Gastroesophageal sphincter (tissue), 4 donors: Measurements from ENCODE around the gene MEN1. TPM values are rescaled to one million over a fixed set of nuclear protein-coding genes. Genes with fewer than 3 reads are reported as not detected.
"Not testable (repeated sequence)": the region's sequence is repeated elsewhere in the genome, so short reads cannot be mapped to it uniquely, and the experiment has no call there.

ENCODE experiments used
- ATAC-seq: fragments of 150-250 bp; one replicate; pipeline ENCODE4 v1.9.1; 2016; ENCODE audit warnings: mild to moderate bottlenecking, moderate library complexity
- H3K27ac ChIP-seq, 4 donors: fragments of 200-600 bp; sonication (generic) in 3 of 4; 1 replicate in 3 of 4; 2 replicates in 1 of 4; pipeline ENCODE4 v1.5.1; 2016 to 2019
- H3K27me3 ChIP-seq: fragments of 200-600 bp; sonication (generic); one replicate; pipeline ENCODE4 v1.5.1; 2019
- H3K36me3 ChIP-seq, 2 donors: fragments of 200-600 bp; sonication (generic); one replicate each; pipeline ENCODE4 v1.5.1; 2019; ENCODE audit warnings: control low read depth in 1 of 2
- H3K4me1 ChIP-seq, 3 donors: fragments of 200-600 bp; sonication (generic); 1 replicate in 2 of 3; 2 replicates in 1 of 3; pipeline ENCODE4 v1.5.1; 2016 to 2019; ENCODE audit warnings: control low read depth in 2 of 3
- H3K4me3 ChIP-seq, 2 donors: fragments of 200-600 bp; sonication (generic); one replicate each; pipeline ENCODE4 v1.5.1; 2019; ENCODE audit warnings: mild to moderate bottlenecking in 1 of 2, moderate library complexity in 1 of 2
- H3K9me3 ChIP-seq, 3 donors: fragments of 200-600 bp; sonication (generic); one replicate each; pipeline ENCODE4 v1.5.1; 2017 to 2019; ENCODE audit warnings: control low read depth in 2 of 3
- EP300 ChIP-seq: sonication (generic); formaldehyde crosslinking; IDR thresholded peaks from one replicate; pipeline ENCODE4 v1.6.1; 2017; ENCODE audit warnings: antibody characterized with exemption, mild to moderate bottlenecking
- POLR2A ChIP-seq, 2 donors: fragments of 450-650 bp; IDR thresholded peaks; one replicate each; pipeline ENCODE4 v1.6.1; 2017; ENCODE audit warnings: antibody characterized with exemption in 2 of 2, mild to moderate bottlenecking in 2 of 2, moderate library complexity in 1 of 2
- POLR2AphosphoS5 ChIP-seq: sonication (generic); formaldehyde crosslinking; IDR thresholded peaks from one replicate; pipeline ENCODE4 v1.6.1; 2017; ENCODE audit warnings: antibody characterized with exemption
- WGBS, 2 donors: methylation state at CpG; one replicate each; pipeline ENCODE4 v1.1.5; 2018; ENCODE audit warnings: low coverage in 1 of 2; 5-methylcytosine and 5-hydroxymethylcytosine counted together
- total RNA-seq, 4 donors: library from RNA; depleted of rRNA; stranded (reverse); fragments of >200 nt; gene quantifications; one replicate each; pipeline ENCODE4 v1.1.0, GENCODE V29; 2016
- TF ChIP-seq, protein P1 (sequence below), 4 experiments: fragments of 200-600 bp in 2 of 4; fragments of 450-650 bp in 2 of 4; sonication (generic) in 1 of 4; IDR thresholded peaks; one replicate each; pipeline ENCODE4 v1.5.1; 2017 to 2019; ENCODE audit warnings: antibody characterized with exemption in 4 of 4, mild to moderate bottlenecking in 2 of 4, moderate library complexity in 2 of 4

Gene MEN1
- total RNA-seq, 4 donors from 2014 or later, result 7.1 to 20.9 (median 11.6) TPM

GRCh38 chr11:64849598-64850356 is 39.4 kb upstream of the MEN1 start:
- ATAC-seq, result no peak
- TF ChIP-seq EP300 (no peak), POLR2AphosphoS5 (peak; percentile 5)
- TF ChIP-seq, protein P1, sequence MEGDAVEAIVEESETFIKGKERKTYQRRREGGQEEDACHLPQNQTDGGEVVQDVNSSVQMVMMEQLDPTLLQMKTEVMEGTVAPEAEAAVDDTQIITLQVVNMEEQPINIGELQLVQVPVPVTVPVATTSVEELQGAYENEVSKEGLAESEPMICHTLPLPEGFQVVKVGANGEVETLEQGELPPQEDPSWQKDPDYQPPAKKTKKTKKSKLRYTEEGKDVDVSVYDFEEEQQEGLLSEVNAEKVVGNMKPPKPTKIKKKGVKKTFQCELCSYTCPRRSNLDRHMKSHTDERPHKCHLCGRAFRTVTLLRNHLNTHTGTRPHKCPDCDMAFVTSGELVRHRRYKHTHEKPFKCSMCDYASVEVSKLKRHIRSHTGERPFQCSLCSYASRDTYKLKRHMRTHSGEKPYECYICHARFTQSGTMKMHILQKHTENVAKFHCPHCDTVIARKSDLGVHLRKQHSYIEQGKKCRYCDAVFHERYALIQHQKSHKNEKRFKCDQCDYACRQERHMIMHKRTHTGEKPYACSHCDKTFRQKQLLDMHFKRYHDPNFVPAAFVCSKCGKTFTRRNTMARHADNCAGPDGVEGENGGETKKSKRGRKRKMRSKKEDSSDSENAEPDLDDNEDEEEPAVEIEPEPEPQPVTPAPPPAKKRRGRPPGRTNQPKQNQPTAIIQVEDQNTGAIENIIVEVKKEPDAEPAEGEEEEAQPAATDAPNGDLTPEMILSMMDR (IDR thresholded peaks at IDR 0.05), result peak in 1 of 4 experiments; percentile 17
- Histone ChIP-seq H3K4me1 (peaks cover 0 to 82% (median 45%) of the 10 kb centered on the region in 3 donors), H3K4me3 (no peak overlapping the region), H3K36me3 (peaks cover 0 to 28% of the 10 kb centered on the region in 2 donors), H3K27ac (peak overlapping the region in 3 of 4 donors; percentile 69 to 97 (median 97)), H3K27me3 (peaks cover 2% of the 10 kb centered on the region), H3K9me3 (no peaks in the 10 kb centered on the region)
- WGBS, 2 donors, result 77 to 79% methylated on average over 7 to 10 of the region's 19 CpGs

- H3K27me3 ChIP-seq, result peaks cover 6% of the 10 kb centered on the region
- ATAC-seq, result no peak
- H3K36me3 ChIP-seq, result peaks cover 0 to 21% of the 10 kb centered on the region in 2 donors
- H3K4me1 ChIP-seq, result peaks cover 0 to 82% (median 37%) of the 10 kb centered on the region in 3 donors
- 60% methylated on average over 1 of the region's 16 CpGs; no CpG with 5 or more reads in 1 of the 2 donors for WGBS, 2 donors
- H3K9me3 ChIP-seq, result no peaks in the 10 kb centered on the region
- TF ChIP-seq EP300 (no peak), POLR2A (IDR thresholded peaks at IDR 0.05) (no peak), POLR2AphosphoS5 (no peak)
- TF ChIP-seq, protein P1 (IDR thresholded peaks at IDR 0.05), result no peak
- H3K4me3 ChIP-seq, result no peak overlapping the region
- peak overlapping the region in 3 of 4 donors; percentile 69 to 97 (median 97) for H3K27ac ChIP-seq
Measured at GRCh38 chr11:64848826-64849597, 38.7 kb upstream of the MEN1 start.

DNA sequence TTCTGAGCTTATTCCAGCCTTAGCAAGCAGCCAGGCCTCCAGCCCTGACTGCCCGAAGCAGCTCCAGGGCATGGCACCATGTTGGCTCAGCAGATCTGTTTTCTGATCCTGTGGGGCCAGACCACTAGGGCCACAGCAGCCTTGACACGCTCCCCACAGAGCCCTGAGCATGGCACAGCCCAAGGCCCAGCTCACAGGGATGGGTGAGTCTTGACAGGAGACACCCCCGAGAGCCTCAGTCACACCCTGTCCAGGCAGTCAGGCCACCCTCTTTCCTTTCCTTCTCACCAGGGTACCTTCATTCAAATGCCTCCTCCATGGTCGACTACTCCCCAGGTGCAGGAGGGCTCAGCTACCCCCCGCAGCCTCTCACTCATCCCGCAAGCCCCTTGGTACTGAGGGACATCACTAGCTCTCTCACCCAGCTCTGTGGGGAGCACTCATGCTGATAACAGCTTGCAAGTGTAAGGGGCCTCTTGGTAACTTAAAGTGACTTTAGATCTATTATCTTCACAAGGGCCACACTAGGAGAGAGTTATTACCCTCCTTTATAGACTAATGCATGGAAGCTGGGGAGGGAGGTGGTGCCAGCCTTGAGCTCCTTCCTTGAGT is 38.0 kb upstream of the MEN1 start:
- no peak for ATAC-seq

DNA sequence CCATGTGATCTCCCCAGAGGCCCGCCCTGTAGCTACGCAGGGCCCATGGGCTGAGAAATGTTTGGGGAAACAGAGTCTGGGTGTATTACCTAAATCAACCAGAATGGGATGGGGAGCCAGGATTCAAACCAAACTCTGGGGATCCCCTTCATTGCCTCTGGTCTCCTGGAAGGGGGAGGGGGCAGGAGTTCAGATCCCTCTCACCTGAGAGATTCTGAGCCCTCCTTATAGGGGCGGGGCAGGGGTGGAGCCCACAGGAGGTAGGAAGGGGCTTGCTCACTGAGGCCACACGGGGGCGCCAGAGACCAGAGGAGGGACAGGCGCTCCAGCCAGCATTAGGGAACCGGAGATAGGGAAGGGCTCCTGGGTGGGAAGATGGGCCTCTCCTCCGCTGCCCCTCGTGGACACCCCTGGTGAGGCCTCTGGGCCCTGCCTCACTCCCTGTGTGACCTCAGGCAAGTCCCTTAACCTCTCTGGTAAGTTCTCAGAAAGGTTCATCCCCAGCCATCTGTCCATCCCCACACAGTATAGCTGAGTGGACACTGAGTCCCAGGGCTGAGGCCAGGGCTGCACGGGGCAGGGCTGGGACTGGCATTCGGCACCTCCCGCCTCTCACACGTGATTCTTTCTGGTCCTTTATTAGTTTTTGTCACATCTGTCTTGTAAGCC is 36.8 kb upstream of the MEN1 start:
- Histone ChIP-seq H3K4me1 (peaks cover 0 to 64% (median 31%) of the 10 kb centered on the region in 3 donors), H3K36me3 (peaks cover 0 to 2% of the 10 kb centered on the region in 2 donors), H3K27ac (peak overlapping the region in 2 of 4 donors; percentile 7 to 46), H3K27me3 (peaks cover 6% of the 10 kb centered on the region), H3K4me3 (no peak overlapping the region), H3K9me3 (no peaks in the 10 kb centered on the region)
- WGBS, 2 donors, result 0 to 13% methylated on average over 1 to 3 of the region's 13 CpGs
- TF ChIP-seq POLR2A (IDR thresholded peaks at IDR 0.05) (no peak), POLR2AphosphoS5 (peak; percentile 26)
- TF ChIP-seq, protein P1 (IDR thresholded peaks at IDR 0.05), result peak in 3 of 4 experiments; percentile 98 to 100 (median 99)
- peak; percentile 86 for ATAC-seq

More for the DNA sequence above, 38.0 kb upstream of the MEN1 start:
- Histone ChIP-seq H3K4me1 (peaks cover 0 to 76% (median 31%) of the 10 kb centered on the region in 3 donors), H3K27ac (peak overlapping the region in 2 of 4 donors; percentile 34 to 97), H3K4me3 (no peak overlapping the region), H3K36me3 (peaks cover 0 to 14% of the 10 kb centered on the region in 2 donors), H3K9me3 (no peaks in the 10 kb centered on the region), H3K27me3 (peaks cover 6% of the 10 kb centered on the region)
- no peak for TF ChIP-seq POLR2A (IDR thresholded peaks at IDR 0.05)
- TF ChIP-seq, protein P1 (IDR thresholded peaks at IDR 0.05), result no peak
- TF ChIP-seq POLR2AphosphoS5, result no peak
- TF ChIP-seq EP300, result no peak
- 83 to 86% methylated on average over 2 to 4 of the region's 6 CpGs for WGBS, 2 donors

DNA sequence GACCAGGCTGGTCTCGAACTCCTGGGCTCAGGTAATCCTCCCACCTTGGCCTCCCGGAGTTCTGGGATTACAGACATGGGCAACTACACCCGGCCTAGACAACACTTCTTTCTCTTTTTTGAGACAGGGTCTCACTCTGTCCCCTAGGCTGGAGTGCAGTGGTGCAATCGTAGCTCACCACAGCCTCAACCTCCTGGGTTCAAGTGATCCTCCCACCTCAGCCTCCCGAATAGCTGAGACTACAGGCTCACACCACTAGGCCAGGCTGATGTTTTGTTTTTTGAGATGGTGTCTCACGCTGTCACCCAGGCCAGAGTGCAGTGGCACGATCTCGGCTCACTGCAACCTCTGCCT is 35.4 kb upstream of the MEN1 start:
- not testable (repeated sequence) for H3K36me3 ChIP-seq, H3K27me3 ChIP-seq, H3K27ac ChIP-seq, H3K4me3 ChIP-seq, ATAC-seq, H3K9me3 ChIP-seq
- 87% methylated on average over 4 to 6 of the region's 8 CpGs for WGBS, 2 donors
- H3K4me1 ChIP-seq, result peaks cover 0 to 51% (median 24%) of the 10 kb centered on the region in 3 donors
